PC-3 (cell line): ENCODE results near the gene USP3. TPM values are rescaled to one million over a fixed set of nuclear protein-coding genes. Genes with fewer than 3 reads are reported as not detected.

Experiments used
- ATAC-seq: fragments of 200-7000 bp; cut with Tn5 transposase; 2 replicates; pipeline ENCODE4 v1.9.1; 2020; ENCODE audit warnings: mild to moderate bottlenecking, moderate library complexity
- BruUV-seq: library from RNA; stranded (reverse); fragments of 400-500 nt; replicated peaks from 2 replicates; lab custom pipeline; 2021; lab: Mats Ljungman, UMichigan
- CTCF ChIA-PET: fragments of 300-600 bp; sonication (Branson Sonifier 250); formaldehyde crosslinking; loops from one replicate; lab custom pipeline; 2022; ENCODE audit warnings: antibody characterized with exemption; lab: Charles Lee
- POLR2A ChIA-PET: fragments of 300-600 bp; sonication (Branson Sonifier 250); formaldehyde crosslinking; loops from one replicate; lab custom pipeline; 2022; ENCODE audit warnings: antibody characterized with exemption; ENCODE audit not compliant: unreplicated experiment; lab: Charles Lee
- DNase-seq: peaks from one replicate; pipeline ENCODE4 v3.0.0-alpha.2; 2015
- H2AFZ ChIP-seq: fragments of 300-600 bp; sonication (generic); 2 replicates; pipeline ENCODE4 v1.6.0; 2016; ENCODE audit warnings: antibody characterized with exemption, low read length
- H3F3A ChIP-seq: fragments of 300-600 bp; sonication (generic); one replicate; pipeline ENCODE4 v1.6.0; 2017; ENCODE audit warnings: antibody characterized with exemption, low read length, control low read depth, mild to moderate bottlenecking; ENCODE audit not compliant: unreplicated experiment
- H3K27ac ChIP-seq: fragments of 300-600 bp; sonication (generic); 2 replicates; pipeline ENCODE4 v1.5.1; 2016; ENCODE audit warnings: mild to moderate bottlenecking, low read length
- H3K27me3 ChIP-seq: fragments of 300-600 bp; sonication (generic); 2 replicates; pipeline ENCODE4 v1.6.1; 2016; ENCODE audit warnings: low read length, mixed read lengths
- H3K36me3 ChIP-seq: fragments of 300-600 bp; sonication (generic); 2 replicates; pipeline ENCODE4 v1.6.1; 2016; ENCODE audit warnings: low read depth, mixed run types, low read length, mixed read lengths
- H3K4me1 ChIP-seq: fragments of 300-600 bp; sonication (generic); 2 replicates; pipeline ENCODE4 v1.5.1; 2016; ENCODE audit warnings: low read length; ENCODE audit not compliant: insufficient read depth
- H3K4me2 ChIP-seq: fragments of 300-600 bp; sonication (generic); 2 replicates; pipeline ENCODE4 v1.6.0; 2016; ENCODE audit warnings: low read length
- H3K4me3 ChIP-seq: fragments of 300-600 bp; sonication (generic); 2 replicates; pipeline ENCODE4 v1.5.1; 2016; ENCODE audit warnings: mild to moderate bottlenecking, low read length, mixed read lengths
- H3K79me2 ChIP-seq: fragments of 300-600 bp; sonication (generic); 2 replicates; pipeline ENCODE4 v1.6.1; 2017; ENCODE audit warnings: low read length, mixed read lengths
- H3K9ac ChIP-seq: fragments of 300-600 bp; sonication (generic); 2 replicates; pipeline ENCODE4 v1.6.0; 2016; ENCODE audit warnings: mild to moderate bottlenecking, low read length
- H3K9me2 ChIP-seq: fragments of 300-600 bp; sonication (generic); replicated peaks from 2 replicates; pipeline ENCODE4 v1.6.1; 2016; ENCODE audit warnings: mixed run types, low read length, mixed read lengths
- H3K9me3 ChIP-seq: fragments of 300-600 bp; sonication (generic); 2 replicates; pipeline ENCODE4 v1.6.1; 2016; ENCODE audit warnings: low read length, mixed read lengths
- H4K20me1 ChIP-seq: fragments of 300-600 bp; sonication (generic); 2 replicates; pipeline ENCODE4 v1.6.1; 2016; ENCODE audit warnings: low read length, mixed read lengths
- CTCF ChIP-seq: fragments of 300-600 bp; sonication (generic); conservative IDR thresholded peaks from 2 replicates; pipeline ENCODE4 v1.5.1; 2017; ENCODE audit warnings: antibody characterized with exemption, low read depth, mild to moderate bottlenecking, low read length
- EZH2 ChIP-seq: fragments of 300-600 bp; sonication (generic); IDR thresholded peaks from one replicate; pipeline ENCODE4 v1.6.1; 2017; ENCODE audit warnings: antibody characterized with exemption, mild to moderate bottlenecking, low read length; ENCODE audit not compliant: unreplicated experiment
- EZH2phosphoT487 ChIP-seq: fragments of 300-600 bp; sonication (generic); IDR thresholded peaks from 2 replicates; pipeline ENCODE4 v1.6.1; 2018; ENCODE audit warnings: mild to moderate bottlenecking, antibody characterized with exemption, low read length, borderline replicate concordance
- intact Hi-C: fragments of 100-400 bp; cut with micrococcal nuclease; formaldehyde crosslinking; loops from 2 replicates; pipeline ENCODE4 v1.9.0; 2023
- total RNA-seq: library from RNA; depleted of rRNA; stranded (reverse); fragments of >200 nt; gene quantifications from 2 replicates; pipeline ENCODE4 v1.2.3, GENCODE V29; 2014

USP3 gene
- total RNA-seq, 1 experiment from 2014 or later = 26.9 TPM

DNA sequence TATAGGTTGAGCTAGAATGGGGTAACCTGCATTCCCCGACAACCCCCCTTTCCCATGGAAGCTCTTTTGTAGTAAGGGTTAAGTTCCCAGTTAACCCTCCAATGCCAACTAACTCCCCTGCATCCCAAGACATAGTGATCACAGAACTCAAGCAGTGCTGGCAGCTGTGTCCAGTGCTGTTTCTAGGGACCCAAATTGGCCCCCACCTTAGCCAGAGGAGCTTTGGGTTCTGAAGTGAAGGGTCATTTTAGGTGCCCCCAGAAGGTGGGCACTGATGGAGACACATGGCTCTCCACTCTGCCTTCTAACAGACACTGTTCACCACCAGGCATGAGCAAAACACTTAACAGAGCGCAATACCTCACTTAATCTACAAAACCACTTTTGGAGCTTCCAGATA is 99.9 kb downstream of the USP3 start:
- ChIA-PET CTCF (no interaction called here), POLR2A (no interaction called here)
- no peak overlapping the region for H3K4me3 ChIP-seq
- H3K27me3 ChIP-seq = no peaks in the 10 kb centered on the region
- peaks cover 6% of the 10 kb centered on the region for H3K79me2 ChIP-seq
- ATAC-seq (no peak), DNase-seq (no peak)
- peaks cover 5% of the 10 kb centered on the region; the same call in 1 of the 2 replicates for H3K36me3 ChIP-seq
- no peak overlapping the region for H2AFZ ChIP-seq
- no peaks in the 10 kb centered on the region for H3F3A ChIP-seq
- H3K27ac ChIP-seq = no peak overlapping the region
- H3K4me1 ChIP-seq = peaks cover 7% of the 10 kb centered on the region; the same call in 1 of the 2 replicates
- no peaks in the 10 kb centered on the region for H4K20me1 ChIP-seq
- H3K4me2 ChIP-seq = no peak overlapping the region
- no peaks in the 10 kb centered on the region for H3K9me2 ChIP-seq
- BruUV-seq = no TSS peak
- no peaks in the 10 kb centered on the region for H3K9me3 ChIP-seq
- intact Hi-C loops = no loop called here
- TF ChIP-seq CTCF (no peak), EZH2 (no peak), EZH2phosphoT487 (no peak)
- H3K9ac ChIP-seq = no peak overlapping the region

- no TSS peak for BruUV-seq
- TF ChIP-seq CTCF (no peak), EZH2phosphoT487 (no peak), EZH2 (no peak)
- DNase-seq (no peak), ATAC-seq (no peak)
- Histone ChIP-seq H3K36me3 (peaks cover 5% of the 10 kb centered on the region; the same call in 1 of the 2 replicates), H3K9ac (no peak overlapping the region), H3K9me2 (no peaks in the 10 kb centered on the region), H3K4me1 (peaks cover 9% of the 10 kb centered on the region), H3K4me2 (no peak overlapping the region), H2AFZ (no peak overlapping the region), H3F3A (no peaks in the 10 kb centered on the region), H4K20me1 (no peaks in the 10 kb centered on the region), H3K27ac (no peak overlapping the region), H3K27me3 (no peaks in the 10 kb centered on the region), H3K4me3 (no peak overlapping the region), H3K79me2 (peaks cover 3% of the 10 kb centered on the region), H3K9me3 (no peaks in the 10 kb centered on the region)
- ChIA-PET CTCF (no interaction called here), POLR2A (no interaction called here)
- intact Hi-C loops = no loop called here
Measured at GRCh38 chr15:63605036-63605435, 100.6 kb downstream of the USP3 start.

DNA sequence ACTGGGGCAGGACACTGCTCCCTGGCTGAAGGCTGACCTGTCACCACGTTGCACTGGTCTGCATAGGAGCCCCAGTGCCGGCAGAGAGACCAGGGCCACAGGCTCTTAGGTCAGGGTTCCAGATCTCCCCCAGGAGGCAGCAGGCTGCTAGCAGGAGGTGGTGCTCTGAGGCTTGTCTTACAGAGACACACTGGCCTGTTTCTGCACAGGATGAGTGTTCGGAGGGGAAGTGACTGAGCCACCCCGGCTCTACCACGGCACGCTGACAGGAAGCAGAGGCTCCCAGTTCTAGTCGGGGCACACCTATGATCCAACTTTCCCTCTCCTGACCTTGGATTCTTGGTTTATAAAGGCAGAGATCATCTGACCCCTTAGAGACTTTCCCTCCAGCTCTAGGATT is 101.4 kb downstream of the USP3 start:
- no peaks in the 10 kb centered on the region for H4K20me1 ChIP-seq
- peaks cover 14% of the 10 kb centered on the region for H3K4me1 ChIP-seq
- H3F3A ChIP-seq = no peaks in the 10 kb centered on the region
- H3K9ac ChIP-seq = no peak overlapping the region
- no TSS peak for BruUV-seq
- DNase-seq (no peak), ATAC-seq (no peak)
- TF ChIP-seq EZH2phosphoT487 = no peak
- H3K4me2 ChIP-seq = no peak overlapping the region
- ChIA-PET POLR2A (no interaction called here), CTCF (no interaction called here)
- no peak overlapping the region for H3K4me3 ChIP-seq
- H2AFZ ChIP-seq = no peak overlapping the region
- H3K9me2 ChIP-seq = no peaks in the 10 kb centered on the region
- no peak overlapping the region for H3K27ac ChIP-seq
- no peaks in the 10 kb centered on the region for H3K79me2 ChIP-seq
- peaks cover 5% of the 10 kb centered on the region; the same call in 1 of the 2 replicates for H3K36me3 ChIP-seq
- no peaks in the 10 kb centered on the region for H3K9me3 ChIP-seq
- intact Hi-C loops = no loop called here
- no peaks in the 10 kb centered on the region for H3K27me3 ChIP-seq
